Panc1 (cell line): Measurements from ENCODE around the gene BEGAIN.

Source experiments
- CTCF ChIP-seq: fragments of 450-650 bp; IDR thresholded peaks from 2 replicates; pipeline ENCODE4 v1.5.1; 2017; ENCODE audit warnings: mild to moderate bottlenecking
- POLR2AphosphoS5 ChIP-seq: IDR thresholded peaks from 2 replicates; pipeline ENCODE4 v1.6.1; 2012; ENCODE audit warnings: mild to moderate bottlenecking, low read depth, low read length, moderate library complexity
- REST ChIP-seq, 2 experiments: IDR thresholded peaks; 2 replicates each; pipeline ENCODE4 v1.6.1; 2011 to 2012; ENCODE audit warnings: low read depth in 2 of 2, control low read depth in 1 of 2, low read length in 1 of 2, mild to moderate bottlenecking in 1 of 2, moderate library complexity in 1 of 2; ENCODE audit not compliant: insufficient read depth in 1 of 2
- SIN3A ChIP-seq: IDR thresholded peaks from 2 replicates; pipeline ENCODE4 v1.6.1; 2012; ENCODE audit warnings: low read depth, mild to moderate bottlenecking, low read length, moderate library complexity, borderline replicate concordance; ENCODE audit not compliant: insufficient read depth
- TCF7L2 ChIP-seq: IDR thresholded peaks from 2 replicates; pipeline ENCODE4 v1.6.1; 2011; ENCODE audit warnings: mild to moderate bottlenecking, low read depth, low read length, inconsistent platforms

DNA sequence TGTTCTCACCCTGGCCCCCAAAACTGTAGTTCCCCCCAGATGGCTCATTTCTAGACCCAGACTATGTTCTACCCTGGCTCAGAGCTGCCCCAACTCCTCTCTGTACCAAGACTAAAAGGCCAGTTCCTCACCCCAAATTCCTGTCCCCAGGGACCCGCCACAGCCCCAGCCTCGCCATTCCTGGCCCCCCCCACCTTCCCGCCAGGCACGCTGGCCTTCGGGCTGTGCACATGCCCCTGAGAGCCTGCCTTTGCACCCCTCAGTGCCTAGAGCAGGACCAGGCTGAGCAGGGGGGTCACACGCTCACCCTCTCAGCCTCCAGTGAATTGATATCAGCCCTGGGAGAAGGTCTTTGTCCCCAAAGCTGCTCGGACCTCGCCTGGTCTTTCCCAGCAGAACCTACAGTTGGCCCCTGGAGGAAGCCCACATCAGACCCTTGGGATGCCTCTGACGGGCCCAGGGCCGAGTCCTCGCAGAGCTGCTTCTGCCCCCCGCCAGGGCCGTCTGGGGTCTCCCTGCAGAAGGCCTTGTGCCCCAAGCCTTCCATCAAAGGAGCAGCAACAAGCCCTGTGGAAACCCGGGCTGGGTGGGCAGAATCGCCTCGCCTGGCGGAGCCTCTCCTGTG, 32.4 kb downstream of the BEGAIN start:
- TF ChIP-seq CTCF (no peak), REST (IDR thresholded peaks at IDR 0.05; ENCODE audit: insufficient read depth in 1 of 2, low read depth in 2 of 2, low read length in 1 of 2) (no peak), TCF7L2 (no peak), POLR2AphosphoS5 (no peak), SIN3A (no peak)
